ENCODE data around the gene MSMB. TPM values are rescaled to one million over a fixed set of nuclear protein-coding genes. Genes with fewer than 3 reads are reported as not detected.

MSMB gene
- total and polyA plus RNA-seq, 5 donors from 2014 or later: not detected

DNA sequence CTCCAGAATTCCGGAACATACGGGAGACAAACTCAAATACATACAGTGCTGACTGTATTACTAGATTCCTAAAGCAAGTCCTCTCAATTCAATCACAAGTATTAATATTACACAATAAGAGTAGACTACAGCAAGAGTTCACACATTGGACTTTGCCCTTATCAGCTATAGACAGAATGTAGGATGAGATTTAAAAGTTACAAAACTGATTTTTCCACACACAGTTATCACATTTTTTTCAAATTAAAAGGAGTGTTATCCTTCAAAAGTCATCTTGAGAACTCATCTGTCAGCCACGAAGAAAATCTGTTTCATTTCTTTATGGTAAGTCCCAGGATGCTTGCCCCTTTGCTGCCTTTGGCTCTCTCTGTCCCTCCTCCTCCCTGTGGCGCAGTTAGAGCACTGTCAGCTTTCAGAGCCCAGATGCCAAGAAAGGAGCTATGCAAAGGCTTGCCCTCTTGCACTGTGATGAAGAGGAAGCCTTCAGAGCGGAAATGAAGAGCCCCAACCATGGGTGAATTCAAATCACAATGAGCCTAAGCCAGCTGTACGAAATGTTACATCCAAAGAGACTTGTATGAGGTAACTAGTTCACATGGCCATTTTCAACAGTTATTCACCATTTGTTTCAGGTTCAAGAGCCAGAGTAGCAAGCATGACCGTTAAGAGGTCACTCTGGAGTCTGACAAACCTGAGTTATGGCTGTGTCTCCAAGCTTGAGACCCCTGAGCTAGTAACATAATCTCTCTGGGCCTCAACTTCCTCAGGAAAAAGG lies 26.3 kb downstream of the MSMB start:
- H3K27me3 ChIP-seq (ENCODE audit: control insufficient read depth, insufficient read depth, low read length): no peaks in the 10 kb centered on the region
- H3K27ac ChIP-seq (ENCODE audit: insufficient read depth, low read length, poor library complexity, severe bottlenecking): no peak overlapping the region
- peak in 1 of 3 donors; percentile 29 for DNase-seq
- peak overlapping the region in 2 of 3 donors; percentile 51 to 75 for H3K27ac Mint-ChIP-seq
- H3K36me3 Mint-ChIP-seq: peaks cover 10% of the 10 kb centered on the region
- no peaks in the 10 kb centered on the region for H3K9me3 ChIP-seq (ENCODE audit: control insufficient read depth in 2 of 2, low read length in 2 of 2)
- H3K4me1 ChIP-seq (ENCODE audit: control insufficient read depth, insufficient read depth, low read length, poor library complexity, severe bottlenecking): peaks cover 52% of the 10 kb centered on the region
- H3K4me3 ChIP-seq (ENCODE audit: low read depth, low read length): no peak overlapping the region
- H3K36me3 ChIP-seq (ENCODE audit: control insufficient read depth, insufficient read depth, low read length): peaks cover 23% of the 10 kb centered on the region
- H3K9me3 Mint-ChIP-seq: no peaks in the 10 kb centered on the region
- H3K27me3 Mint-ChIP-seq: peaks cover 5% of the 10 kb centered on the region
- peak overlapping the region; percentile 20 to 73 (median 24) for H3K4me3 Mint-ChIP-seq
- no peak for ATAC-seq (ENCODE audit: low read depth in 2 of 2)
- H3K4me1 Mint-ChIP-seq: peaks cover 42 to 80% (median 63%) of the 10 kb centered on the region in 4 donors

DNA sequence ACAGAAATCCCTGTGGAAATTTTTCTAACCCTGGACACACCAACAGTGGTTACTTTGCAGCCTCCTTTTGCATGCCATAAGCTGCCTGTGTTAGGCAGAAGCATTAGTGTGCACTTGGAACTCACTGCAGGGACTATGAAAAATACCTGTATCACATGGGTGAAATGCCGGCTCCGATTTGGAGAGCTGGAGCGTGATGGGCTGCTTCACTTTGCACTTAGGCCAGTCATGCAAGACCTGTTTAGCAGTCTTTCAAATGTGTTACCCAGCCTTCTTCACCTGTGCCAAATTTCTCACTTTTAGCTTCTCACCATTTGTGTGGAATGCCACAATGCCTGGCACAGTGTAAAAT lies 26.9 kb downstream of the MSMB start:
- peaks cover 36 to 77% (median 57%) of the 10 kb centered on the region in 4 donors for H3K4me1 Mint-ChIP-seq
- H3K36me3 Mint-ChIP-seq: peaks cover 16% of the 10 kb centered on the region
- peaks cover 29% of the 10 kb centered on the region for H3K36me3 ChIP-seq (ENCODE audit: control insufficient read depth, insufficient read depth, low read length)
- H3K27me3 ChIP-seq (ENCODE audit: control insufficient read depth, insufficient read depth, low read length): no peaks in the 10 kb centered on the region
- no peaks in the 10 kb centered on the region for H3K9me3 ChIP-seq (ENCODE audit: control insufficient read depth in 2 of 2, low read length in 2 of 2)
- peak overlapping the region in 2 of 4 donors; percentile 20 to 26 for H3K4me3 Mint-ChIP-seq
- H3K9me3 Mint-ChIP-seq: no peaks in the 10 kb centered on the region
- peaks cover 46% of the 10 kb centered on the region for H3K4me1 ChIP-seq (ENCODE audit: control insufficient read depth, insufficient read depth, low read length, poor library complexity, severe bottlenecking)
- no peak for DNase-seq
- ATAC-seq (ENCODE audit: low read depth in 2 of 2): no peak
- no peak overlapping the region for H3K4me3 ChIP-seq (ENCODE audit: low read depth, low read length)
- no peak overlapping the region for H3K27ac ChIP-seq (ENCODE audit: insufficient read depth, low read length, poor library complexity, severe bottlenecking)
- H3K27ac Mint-ChIP-seq: peak overlapping the region in 1 of 3 donors; percentile 75
- H3K27me3 Mint-ChIP-seq: peaks cover 5% of the 10 kb centered on the region

DNA sequence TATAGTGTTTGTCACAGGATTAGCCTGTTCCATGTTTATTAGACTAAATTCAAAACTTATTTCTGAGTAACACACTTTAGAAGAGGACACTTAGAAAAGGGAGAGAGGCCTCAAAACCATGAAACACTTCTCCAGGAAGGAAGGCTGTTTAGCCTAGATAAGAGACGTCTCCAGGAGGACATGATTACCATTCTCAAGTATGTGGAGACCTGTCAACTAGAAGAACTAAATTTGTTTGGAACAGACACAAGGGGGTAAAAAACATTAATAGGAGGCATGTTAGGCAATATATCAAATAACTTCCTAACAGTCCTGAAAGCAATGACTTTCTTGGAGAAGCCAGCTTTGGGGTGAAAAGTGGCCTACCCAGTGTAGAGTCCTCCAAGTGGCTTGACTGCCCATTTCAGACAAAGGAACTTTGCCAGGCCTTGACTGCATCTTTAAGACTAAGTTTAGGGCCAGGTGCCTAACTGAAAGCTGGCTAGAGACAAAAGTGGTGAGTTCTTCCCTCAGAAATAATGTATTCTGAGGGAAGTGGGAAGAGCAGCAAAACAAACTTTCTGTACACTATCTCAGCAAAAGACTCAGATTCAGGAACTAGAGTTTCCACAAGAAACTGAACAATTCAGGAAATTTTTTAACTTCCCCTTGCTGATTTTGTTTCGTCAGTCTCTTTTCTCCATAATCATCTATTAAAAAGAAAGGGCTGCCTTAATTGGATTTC lies 27.5 kb downstream of the MSMB start:
- Mint-ChIP-seq H3K27me3 (peaks cover 5% of the 10 kb centered on the region), H3K27ac (peak overlapping the region; percentile 50 to 79 (median 75)), H3K4me3 (peak overlapping the region in 3 of 4 donors; percentile 20 to 51 (median 43)), H3K36me3 (peaks cover 17% of the 10 kb centered on the region), H3K4me1 (peaks cover 30 to 71% (median 53%) of the 10 kb centered on the region in 4 donors), H3K9me3 (no peaks in the 10 kb centered on the region)
- Histone ChIP-seq H3K9me3 (ENCODE audit: control insufficient read depth in 2 of 2, low read length in 2 of 2) (no peaks in the 10 kb centered on the region), H3K4me1 (ENCODE audit: control insufficient read depth, insufficient read depth, low read length, poor library complexity, severe bottlenecking) (peaks cover 41% of the 10 kb centered on the region), H3K4me3 (ENCODE audit: low read depth, low read length) (no peak overlapping the region), H3K27me3 (ENCODE audit: control insufficient read depth, insufficient read depth, low read length) (no peaks in the 10 kb centered on the region), H3K27ac (ENCODE audit: insufficient read depth, low read length, poor library complexity, severe bottlenecking) (no peak overlapping the region), H3K36me3 (ENCODE audit: control insufficient read depth, insufficient read depth, low read length) (peaks cover 34% of the 10 kb centered on the region)
- no peak for ATAC-seq (ENCODE audit: low read depth in 2 of 2)
- no peak for DNase-seq

- no peak overlapping the region for H3K4me3 Mint-ChIP-seq
- Histone ChIP-seq H3K4me1 (ENCODE audit: control insufficient read depth, insufficient read depth, low read length, poor library complexity, severe bottlenecking) (peaks cover 32% of the 10 kb centered on the region), H3K36me3 (ENCODE audit: control insufficient read depth, insufficient read depth, low read length) (peaks cover 41% of the 10 kb centered on the region), H3K27ac (ENCODE audit: insufficient read depth, low read length, poor library complexity, severe bottlenecking) (no peak overlapping the region), H3K27me3 (ENCODE audit: control insufficient read depth, insufficient read depth, low read length) (no peaks in the 10 kb centered on the region), H3K9me3 (ENCODE audit: control insufficient read depth in 2 of 2, low read length in 2 of 2) (no peaks in the 10 kb centered on the region), H3K4me3 (ENCODE audit: low read depth, low read length) (no peak overlapping the region)
- H3K27me3 Mint-ChIP-seq: peaks cover 5% of the 10 kb centered on the region
- ATAC-seq (ENCODE audit: low read depth in 2 of 2): no peak
- DNase-seq: no peak
- no peaks in the 10 kb centered on the region for H3K9me3 Mint-ChIP-seq
- H3K36me3 Mint-ChIP-seq: peaks cover 25% of the 10 kb centered on the region
- peak overlapping the region in 1 of 3 donors; percentile 75 for H3K27ac Mint-ChIP-seq
- peaks cover 28 to 62% (median 48%) of the 10 kb centered on the region in 4 donors for H3K4me1 Mint-ChIP-seq
These were observed 28.3 kb downstream of the MSMB start for GRCh38 chr10:46017733-46018132.

- ATAC-seq (ENCODE audit: low read depth in 2 of 2) (no peak), DNase-seq (no peak)
- H3K9me3 ChIP-seq (ENCODE audit: control insufficient read depth in 2 of 2, low read length in 2 of 2): no peaks in the 10 kb centered on the region
- peaks cover 30% of the 10 kb centered on the region for H3K4me1 ChIP-seq (ENCODE audit: control insufficient read depth, insufficient read depth, low read length, poor library complexity, severe bottlenecking)
- Mint-ChIP-seq H3K27me3 (peaks cover 5% of the 10 kb centered on the region), H3K4me3 (no peak overlapping the region), H3K9me3 (no peaks in the 10 kb centered on the region), H3K36me3 (peaks cover 26% of the 10 kb centered on the region), H3K27ac (peak overlapping the region in 1 of 3 donors; percentile 21), H3K4me1 (peaks cover 28 to 53% (median 42%) of the 10 kb centered on the region in 4 donors)
- H3K4me3 ChIP-seq (ENCODE audit: low read depth, low read length): no peak overlapping the region
- H3K27ac ChIP-seq (ENCODE audit: insufficient read depth, low read length, poor library complexity, severe bottlenecking): no peak overlapping the region
- H3K27me3 ChIP-seq (ENCODE audit: control insufficient read depth, insufficient read depth, low read length): no peaks in the 10 kb centered on the region
- H3K36me3 ChIP-seq (ENCODE audit: control insufficient read depth, insufficient read depth, low read length): peaks cover 49% of the 10 kb centered on the region
These were observed 29.3 kb downstream of the MSMB start for GRCh38 chr10:46016811-46017210.

DNA sequence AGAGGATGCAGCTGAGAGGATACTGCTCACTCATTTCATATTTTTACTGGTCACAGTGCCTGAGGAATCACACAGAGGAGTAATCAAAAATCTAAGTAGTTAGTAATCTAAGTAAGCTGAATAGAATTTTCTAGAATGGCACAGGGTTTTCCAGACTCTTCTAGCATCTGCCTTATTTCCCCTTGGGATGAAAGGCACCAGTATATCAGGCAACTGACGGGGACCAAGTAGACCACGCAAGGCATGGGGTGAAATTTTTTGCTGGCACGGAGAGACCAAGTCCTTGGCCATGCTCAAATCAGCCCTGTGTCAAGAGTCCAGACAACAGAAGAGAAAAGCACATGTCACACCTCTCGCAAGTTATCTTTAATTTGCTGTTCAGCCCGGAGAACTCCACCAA lies 29.9 kb downstream of the MSMB start:
- H3K27ac Mint-ChIP-seq: peak overlapping the region in 2 of 3 donors; percentile 14 to 21
- H3K4me1 Mint-ChIP-seq: peaks cover 27 to 49% (median 38%) of the 10 kb centered on the region in 4 donors
- Histone ChIP-seq H3K4me1 (ENCODE audit: control insufficient read depth, insufficient read depth, low read length, poor library complexity, severe bottlenecking) (peaks cover 25% of the 10 kb centered on the region), H3K27me3 (ENCODE audit: control insufficient read depth, insufficient read depth, low read length) (no peaks in the 10 kb centered on the region), H3K4me3 (ENCODE audit: low read depth, low read length) (no peak overlapping the region), H3K36me3 (ENCODE audit: control insufficient read depth, insufficient read depth, low read length) (peaks cover 54% of the 10 kb centered on the region), H3K9me3 (ENCODE audit: control insufficient read depth in 2 of 2, low read length in 2 of 2) (no peaks in the 10 kb centered on the region), H3K27ac (ENCODE audit: insufficient read depth, low read length, poor library complexity, severe bottlenecking) (no peak overlapping the region)
- no peak for DNase-seq
- H3K9me3 Mint-ChIP-seq: no peaks in the 10 kb centered on the region
- ATAC-seq (ENCODE audit: low read depth in 2 of 2): no peak
- H3K4me3 Mint-ChIP-seq: no peak overlapping the region
- H3K27me3 Mint-ChIP-seq: peaks cover 5% of the 10 kb centered on the region
- peaks cover 26% of the 10 kb centered on the region for H3K36me3 Mint-ChIP-seq

- no peak for ATAC-seq (ENCODE audit: low read depth in 2 of 2)
These were observed 31.2 kb downstream of the MSMB start for GRCh38 chr10:46014683-46015405.

More at GRCh38 chr10:46014683-46015405, 31.2 kb downstream of the MSMB start:
- Histone ChIP-seq H3K9me3 (ENCODE audit: control insufficient read depth in 2 of 2, low read length in 2 of 2) (no peaks in the 10 kb centered on the region), H3K27ac (ENCODE audit: insufficient read depth, low read length, poor library complexity, severe bottlenecking) (no peak overlapping the region), H3K36me3 (ENCODE audit: control insufficient read depth, insufficient read depth, low read length) (peaks cover 68% of the 10 kb centered on the region), H3K4me1 (ENCODE audit: control insufficient read depth, insufficient read depth, low read length, poor library complexity, severe bottlenecking) (peaks cover 17% of the 10 kb centered on the region), H3K27me3 (ENCODE audit: control insufficient read depth, insufficient read depth, low read length) (no peaks in the 10 kb centered on the region), H3K4me3 (ENCODE audit: low read depth, low read length) (no peak overlapping the region)
- H3K4me1 Mint-ChIP-seq: peaks cover 17 to 35% (median 28%) of the 10 kb centered on the region in 4 donors
- no peak overlapping the region for H3K4me3 Mint-ChIP-seq
- peaks cover 5% of the 10 kb centered on the region for H3K27me3 Mint-ChIP-seq
- H3K9me3 Mint-ChIP-seq: no peaks in the 10 kb centered on the region
- no peak for DNase-seq
- H3K27ac Mint-ChIP-seq: peak overlapping the region in 1 of 3 donors; percentile 52
- H3K36me3 Mint-ChIP-seq: peaks cover 34% of the 10 kb centered on the region

Data from CD4-positive, CD25-positive, alpha-beta regulatory T cell (primary cell).